Left lung (tissue), 14 donors: ENCODE measurements around the gene CPM. TPM values are rescaled to one million over a fixed set of nuclear protein-coding genes. Genes with fewer than 3 reads are reported as not detected.

Experiments
- ATAC-seq: fragments of 200-7000 bp; cut with Tn5 transposase; one replicate; pipeline ENCODE4 v1.9.1; 2020; ENCODE audit warnings: moderate library complexity
- DNase-seq, 4 donors: peaks; one replicate each; pipeline ENCODE4 v3.0.0-alpha.2; 2013 to 2020
- H3K27ac ChIP-seq, 2 donors: fragments of 200-600 bp; sonication (generic) in 1 of 2; one replicate each; pipeline versions ENCODE4 v1.5.0 to v1.8.0; 2020 to 2021
- H3K27me3 ChIP-seq, 2 donors: fragments of 200-600 bp; sonication (generic) in 1 of 2; one replicate each; pipeline versions ENCODE4 v1.5.0 to v1.8.0; 2020 to 2021
- H3K36me3 ChIP-seq, 2 donors: fragments of 200-600 bp; sonication (generic) in 1 of 2; one replicate each; pipeline versions ENCODE4 v1.5.0 to v1.8.0; 2020 to 2021
- H3K4me1 ChIP-seq, 2 donors: fragments of 200-600 bp; one replicate each; pipeline ENCODE4 v1.8.0; 2021
- H3K4me3 ChIP-seq, 2 donors: fragments of 200-600 bp; sonication (generic) in 1 of 2; one replicate each; pipeline versions ENCODE4 v1.5.0 to v1.8.0; 2020 to 2021; ENCODE audit warnings: mild to moderate bottlenecking in 1 of 2
- H3K9me3 ChIP-seq, 2 donors: fragments of 200-600 bp; sonication (generic) in 1 of 2; one replicate each; pipeline versions ENCODE4 v1.5.0 to v1.8.0; 2020 to 2021
- CTCF ChIP-seq, 2 donors: fragments of 200-600 bp; sonication (generic) in 1 of 2; IDR thresholded peaks; one replicate each; pipeline versions ENCODE4 v1.5.0 to v1.8.0; 2021; ENCODE audit warnings: antibody characterized with exemption in 2 of 2
- intact Hi-C, 2 donors: fragments of 100-400 bp; cut with DNase I; formaldehyde crosslinking; loops; one replicate each; pipeline versions ENCODE4 v1.11.2 to v1.14.2; 2022
- long read RNA-seq, 12 donors: library from polyadenylated mRNA in 2 of 12; unstranded in 2 of 12; transcript quantifications; one replicate each; pipeline ENCODE4 v2.0.0 and lab custom pipeline, GENCODE V29; 2019 to 2026
- polyA plus RNA-seq, 6 donors: library from polyadenylated mRNA; unstranded; fragments of 120-200 nt; gene quantifications; one replicate each; pipeline ENCODE4 v1.2.1, GENCODE V29; 2013; ENCODE audit not compliant: insufficient read length in 6 of 6
- total RNA-seq, 2 donors: library from RNA; stranded (reverse); fragmentation: NEBNext Ultra II Directional; extraction: Animal tissue kit (Norgen Biotek cat#: 25700); gene quantifications; one replicate each; pipeline ENCODE4 v1.2.1, GENCODE V29; 2021
- donor health status: DM: no; HTN: yes; CAD: no.
- donor health status: DM: no; HTN: no; CAD: no.

The CPM gene
- 100 to 1,000 TPM; 194 to 708 TPM for total RNA-seq
- polyA plus RNA-seq = 100 to 1,000 TPM; 180 to 463 (median 336) TPM
- long read RNA-seq, donor 1, full-length matches to known transcripts = 145 of 232 reads
- long read RNA-seq, donor 1, partial matches to known transcripts = 59 of 232 reads
- long read RNA-seq, donor 1, other reads (novel, unspliced or antisense) = 28 of 232 reads
- long read RNA-seq, donor 2, full-length matches to known transcripts = 70 of 80 reads
- long read RNA-seq, donor 2, partial matches to known transcripts = 5 of 80 reads
- long read RNA-seq, donor 2, other reads (novel, unspliced or antisense) = 5 of 80 reads
- long read RNA-seq, donor 3, full-length matches to known transcripts = 46 of 52 reads
- long read RNA-seq, donor 3, partial matches to known transcripts = 0 of 52 reads
- long read RNA-seq, donor 3, other reads (novel, unspliced or antisense) = 6 of 52 reads
- long read RNA-seq, donor 4, full-length matches to known transcripts = 121 of 223 reads
- long read RNA-seq, donor 4, partial matches to known transcripts = 24 of 223 reads
- long read RNA-seq, donor 4, other reads (novel, unspliced or antisense) = 78 of 223 reads
- long read RNA-seq, donor 5, full-length matches to known transcripts = 93 of 139 reads
- long read RNA-seq, donor 5, partial matches to known transcripts = 26 of 139 reads
- long read RNA-seq, donor 5, other reads (novel, unspliced or antisense) = 20 of 139 reads
- long read RNA-seq, donor 6, full-length matches to known transcripts = 67 of 76 reads
- long read RNA-seq, donor 6, partial matches to known transcripts = 0 of 76 reads
- long read RNA-seq, donor 6, other reads (novel, unspliced or antisense) = 9 of 76 reads
- long read RNA-seq, donor 7, full-length matches to known transcripts = 53 of 68 reads
- long read RNA-seq, donor 7, partial matches to known transcripts = 15 of 68 reads
- long read RNA-seq, donor 7, other reads (novel, unspliced or antisense) = 0 of 68 reads
- long read RNA-seq, donor 8, full-length matches to known transcripts = 126 of 174 reads
- long read RNA-seq, donor 8, partial matches to known transcripts = 39 of 174 reads
- long read RNA-seq, donor 8, other reads (novel, unspliced or antisense) = 9 of 174 reads
- long read RNA-seq, donor 9 = 0 reads
- long read RNA-seq, donor 10, full-length matches to known transcripts = 25 of 48 reads
- long read RNA-seq, donor 10, partial matches to known transcripts = 9 of 48 reads
- long read RNA-seq, donor 10, other reads (novel, unspliced or antisense) = 14 of 48 reads
- long read RNA-seq, donor 11, full-length matches to known transcripts = 3 of 3 reads
- long read RNA-seq, donor 11, partial matches to known transcripts = 0 of 3 reads
- long read RNA-seq, donor 11, other reads (novel, unspliced or antisense) = 0 of 3 reads
- long read RNA-seq, donor 12, full-length matches to known transcripts = 94 of 144 reads
- long read RNA-seq, donor 12, partial matches to known transcripts = 39 of 144 reads
- long read RNA-seq, donor 12, other reads (novel, unspliced or antisense) = 11 of 144 reads

- DNase-seq (peak; percentile 27 to 98 (median 82)), ATAC-seq (peak; percentile 97)
- Histone ChIP-seq H3K27me3 (peaks cover 0 to 13% of the 10 kb centered on the region in 2 donors), H3K9me3 (peaks cover 0 to 4% of the 10 kb centered on the region in 2 donors), H3K4me3 (peak within 1 kb of the TSS; percentile 64 to 66), H3K4me1 (peaks cover 0 to 10% of the 10 kb centered on the region in 2 donors), H3K27ac (peak within 1 kb of the TSS; percentile 58 to 81), H3K36me3 (peaks cover 0 to 7% of the 10 kb centered on the region in 2 donors)
- no peak for TF ChIP-seq CTCF (IDR thresholded peaks at IDR 0.05)
- intact Hi-C loops = no loop called here
These were observed at the start of gene CPM for GRCh38 chr12:68932961-68933893. Gene CPM (minus strand): TSS chr12:68933171. CDS start chr12:68932837, 334 bp downstream.

- DNase-seq = no peak
- intact Hi-C loops = no loop called here
- TF ChIP-seq CTCF (IDR thresholded peaks at IDR 0.05) = no peak
- H3K27ac ChIP-seq = no peak overlapping the region
- ATAC-seq = no peak
- H3K36me3 ChIP-seq = no peaks in the 10 kb centered on the region
- no peak overlapping the region for H3K4me3 ChIP-seq
- H3K9me3 ChIP-seq = peaks cover 0 to 17% of the 10 kb centered on the region in 2 donors
- H3K4me1 ChIP-seq = peaks cover 0 to 21% of the 10 kb centered on the region in 2 donors
- no peaks in the 10 kb centered on the region for H3K27me3 ChIP-seq
These were observed 48.5 kb upstream of the CPM start for GRCh38 chr12:68981516-68981915.

GRCh38 chr12:68980476-68981212 is 47.7 kb upstream of the CPM start:
- H3K27me3 ChIP-seq = no peaks in the 10 kb centered on the region
- peaks cover 0 to 21% of the 10 kb centered on the region in 2 donors for H3K4me1 ChIP-seq
- H3K27ac ChIP-seq = no peak overlapping the region
- DNase-seq (no peak), ATAC-seq (no peak)
- H3K4me3 ChIP-seq = no peak overlapping the region
- H3K36me3 ChIP-seq = no peaks in the 10 kb centered on the region
- peaks cover 0 to 17% of the 10 kb centered on the region in 2 donors for H3K9me3 ChIP-seq
- TF ChIP-seq CTCF (IDR thresholded peaks at IDR 0.05) = no peak
- intact Hi-C loops = no loop called here
